Activated CD4-positive, alpha-beta T cell treated with anti-CD3 and anti-CD28 coated beads, Interleukin-10, Interleukin-2, amounts not matched to agents 100 ng/mL and 50 ng/mL, durations not matched to agents 16 hours and 8 hours (primary cell): ENCODE data around the gene TMEM215.
"Not testable (repeated sequence)": the region's sequence is repeated elsewhere in the genome, so short reads cannot be mapped to it uniquely, and the experiment has no call there.

Experiments used
- DNase-seq: peaks from one replicate; pipeline ENCODE4 v3.0.0-alpha.2; 2020

Gene TMEM215, protein sequence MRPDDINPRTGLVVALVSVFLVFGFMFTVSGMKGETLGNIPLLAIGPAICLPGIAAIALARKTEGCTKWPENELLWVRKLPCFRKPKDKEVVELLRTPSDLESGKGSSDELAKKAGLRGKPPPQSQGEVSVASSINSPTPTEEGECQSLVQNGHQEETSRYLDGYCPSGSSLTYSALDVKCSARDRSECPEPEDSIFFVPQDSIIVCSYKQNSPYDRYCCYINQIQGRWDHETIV

DNA sequence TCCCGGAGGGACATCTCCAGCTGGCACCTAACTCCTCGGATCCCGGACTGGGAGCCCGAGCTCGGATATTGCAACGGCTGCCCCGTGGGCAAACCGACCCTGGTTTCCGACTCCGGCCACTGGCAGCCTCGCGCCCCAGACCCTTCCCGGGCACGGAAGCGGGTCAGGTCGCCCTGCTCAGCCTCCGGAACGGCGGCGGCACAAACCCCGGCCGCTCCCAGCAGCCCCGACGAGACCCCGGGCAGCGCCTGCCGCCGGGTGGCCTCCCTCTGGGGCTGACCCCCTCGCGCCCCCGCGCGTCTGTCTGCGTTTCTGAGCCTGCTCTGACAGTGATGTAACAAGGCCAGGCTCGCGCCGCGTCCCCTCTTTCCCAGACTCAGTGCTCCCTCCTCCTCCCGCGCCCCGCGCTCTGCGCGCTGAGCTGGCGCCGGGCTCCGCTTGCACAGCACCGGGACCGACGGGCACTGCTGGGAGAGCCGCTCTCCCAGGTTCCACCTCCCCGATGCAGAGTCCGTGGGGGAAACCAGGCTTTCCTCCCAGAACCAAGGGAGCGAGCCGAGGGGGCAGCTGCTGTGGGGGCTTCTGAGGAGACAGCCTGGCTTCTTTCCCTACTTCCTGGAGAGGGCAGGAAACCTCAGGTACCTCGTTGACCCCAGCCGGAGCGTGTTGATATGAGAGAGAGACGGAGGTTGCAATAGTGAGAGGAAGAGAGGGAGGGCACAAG lies at the start of gene TMEM215:
Gene TMEM215 (plus strand): TSS at position 373 of the 724 bp plus-strand sequence. CDS start 644 bp downstream, outside the sequence.
- DNase-seq = no peak

- no peak for DNase-seq
These were observed 47.9 kb upstream of the TMEM215 start for GRCh38 chr9:32735476-32735875.

DNA sequence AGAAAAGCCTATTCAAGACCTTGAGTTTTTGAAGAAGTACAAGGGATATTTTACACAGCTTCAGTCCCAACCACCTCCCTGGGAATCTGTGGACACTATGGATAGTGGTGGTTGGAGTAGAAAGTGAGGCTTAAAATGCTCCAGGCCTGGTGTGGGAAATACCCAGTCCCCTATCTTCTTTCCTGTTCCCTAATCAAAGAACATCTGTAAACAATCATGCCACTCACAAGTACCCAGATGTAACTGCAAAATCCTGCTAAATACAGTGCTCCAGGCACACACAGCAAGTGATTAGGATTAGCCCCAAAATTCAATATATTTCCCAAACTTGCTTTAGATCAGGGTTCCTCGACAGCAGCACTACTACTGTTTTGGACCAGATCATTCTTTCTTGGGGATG lies 46.0 kb upstream of the TMEM215 start:
- no peak for DNase-seq

- DNase-seq = peak; percentile 7
These were observed 44.7 kb upstream of the TMEM215 start for GRCh38 chr9:32738501-32739172.

- DNase-seq = no peak
These were observed 41.6 kb upstream of the TMEM215 start for GRCh38 chr9:32741706-32742105.

DNA sequence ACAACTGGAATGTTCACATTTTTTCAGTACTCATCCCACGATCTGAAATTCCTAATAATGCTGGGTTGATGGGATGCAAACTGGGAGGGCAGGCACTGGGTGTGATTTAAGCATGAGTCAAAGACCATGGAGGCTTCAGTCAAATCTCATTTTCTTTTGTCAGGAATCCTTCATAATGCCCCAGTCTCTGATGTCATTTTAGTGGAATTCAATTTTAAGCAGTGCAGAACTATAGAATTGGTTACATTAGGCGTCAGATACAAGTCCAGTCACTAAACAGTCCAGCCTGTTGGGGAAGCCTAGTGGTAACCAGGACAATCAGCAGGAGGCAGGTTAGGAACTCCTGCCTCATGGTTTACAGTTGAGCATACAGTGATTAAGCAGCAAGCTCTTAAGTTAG lies 41.0 kb upstream of the TMEM215 start:
- no peak for DNase-seq

DNA sequence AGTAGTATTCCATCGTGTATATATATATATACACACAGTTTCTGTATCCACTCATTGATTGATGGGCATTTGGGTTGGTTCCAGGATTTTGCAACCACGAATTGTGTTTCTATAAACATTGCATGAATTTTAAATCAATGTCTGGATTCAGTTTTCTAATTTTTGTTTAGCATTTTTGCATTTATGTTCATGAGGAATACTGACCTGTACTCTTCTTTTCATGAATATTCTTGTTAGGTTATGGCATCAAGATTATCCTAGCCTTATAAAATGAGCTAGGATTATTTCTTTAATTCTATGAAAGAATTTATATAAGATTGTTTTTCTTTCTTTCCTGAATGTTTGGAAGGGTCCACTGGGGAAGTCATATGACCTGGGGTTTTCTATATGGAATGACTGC lies 35.3 kb upstream of the TMEM215 start:
- no peak for DNase-seq

- DNase-seq = no peak
These were observed 27.6 kb upstream of the TMEM215 start for GRCh38 chr9:32755730-32756129.

- no peak for DNase-seq
These were observed 19.2 kb upstream of the TMEM215 start for GRCh38 chr9:32764139-32764538.

- no peak for DNase-seq
These were observed 8.1 kb upstream of the TMEM215 start for GRCh38 chr9:32775283-32775682.

GRCh38 chr9:32776201-32776600 lies 7.1 kb upstream of the TMEM215 start:
- no peak for DNase-seq

DNA sequence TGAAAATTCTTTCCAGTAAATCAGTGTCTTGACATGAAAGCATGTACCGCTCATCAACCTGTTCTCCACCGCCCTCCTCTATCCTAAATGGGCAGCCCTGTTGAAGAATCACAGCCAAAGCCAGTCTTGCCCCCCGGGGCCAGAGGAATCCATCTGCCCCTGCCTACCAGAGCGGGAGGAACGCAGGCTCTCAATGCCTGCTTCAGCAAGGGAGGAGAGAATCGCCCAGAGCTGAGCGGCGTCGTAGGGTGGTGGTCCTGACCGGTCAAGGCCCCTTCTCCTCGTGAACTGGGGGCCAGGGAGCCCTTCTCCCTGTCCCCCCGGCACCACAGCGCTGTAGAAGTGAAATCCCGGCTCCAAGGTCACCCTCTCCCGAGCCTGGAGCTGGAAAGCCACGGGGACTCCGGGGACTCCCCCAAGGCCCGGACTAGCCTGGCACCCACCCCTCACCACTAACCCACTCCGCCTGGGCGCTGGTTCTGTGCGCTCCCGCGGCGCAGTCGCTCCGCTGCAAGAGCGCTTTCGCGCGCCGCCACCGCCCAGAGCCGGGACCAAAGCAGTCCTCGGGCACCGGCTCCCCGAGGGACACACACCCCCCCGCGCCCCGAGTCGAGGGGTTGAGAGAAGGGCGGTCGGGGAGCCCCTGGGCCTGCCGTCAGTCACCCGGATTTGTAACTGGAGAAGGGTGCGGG lies 718 bp upstream of the TMEM215 start:
- DNase-seq = no peak

DNA sequence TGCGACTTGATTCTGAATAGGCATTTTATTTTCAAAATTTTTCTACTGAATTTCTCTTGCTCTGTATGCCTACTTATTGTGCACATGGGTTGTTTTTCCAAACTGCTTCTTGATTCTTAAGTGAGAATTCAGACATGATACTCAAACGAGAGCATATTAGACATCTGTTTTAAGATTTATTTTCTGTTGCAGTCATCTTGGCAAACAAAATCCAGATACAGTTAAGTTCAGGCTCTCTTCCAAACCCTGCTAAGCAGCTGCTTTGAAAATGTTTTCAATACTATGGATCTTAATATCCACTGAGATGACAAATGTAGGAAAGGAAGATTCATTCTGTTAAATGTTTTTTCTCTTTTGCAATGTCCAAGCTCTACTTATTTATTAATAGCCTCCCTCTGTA lies 4.5 kb downstream of the TMEM215 start:
- no peak for DNase-seq

DNA sequence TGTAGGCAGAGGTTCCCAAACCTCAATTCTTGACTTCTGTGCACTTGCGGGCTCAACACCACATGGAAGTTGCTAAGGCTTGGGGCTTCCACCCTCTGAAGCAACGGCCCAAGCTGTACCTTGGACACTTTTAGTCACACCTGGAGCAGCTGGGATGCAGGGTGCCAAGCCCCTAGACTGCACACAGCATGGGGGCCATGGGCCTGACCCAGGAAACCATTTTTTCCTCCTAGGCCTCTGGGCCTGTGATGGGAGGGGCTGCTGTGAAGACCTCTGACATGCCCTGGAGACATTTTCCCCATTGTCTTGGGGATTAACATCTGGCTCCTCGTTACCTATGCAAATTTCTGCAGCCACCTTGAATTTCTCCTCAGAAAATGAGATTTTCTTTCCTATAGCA lies 12.7 kb downstream of the TMEM215 start:
- DNase-seq = not testable (repeated sequence)

DNA sequence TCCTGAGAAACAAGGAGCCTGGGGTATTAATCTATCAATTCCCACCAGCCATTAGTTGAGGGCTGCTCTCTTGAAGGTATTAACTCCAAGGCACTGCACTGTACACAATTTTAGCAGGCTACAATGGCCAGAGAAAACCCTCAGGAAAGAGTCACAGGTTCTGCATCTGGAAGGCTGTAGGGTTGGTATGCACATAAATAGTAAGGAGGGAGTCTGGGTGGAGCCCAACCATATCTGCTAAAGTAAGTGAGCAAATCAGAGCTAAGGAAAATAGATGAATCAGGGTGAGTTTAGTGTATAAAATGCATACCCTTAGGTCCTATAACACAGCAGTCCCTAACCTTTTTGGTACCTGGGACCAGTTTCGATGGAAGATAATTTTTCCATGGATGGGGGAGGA lies 18.2 kb downstream of the TMEM215 start:
- DNase-seq = no peak

DNA sequence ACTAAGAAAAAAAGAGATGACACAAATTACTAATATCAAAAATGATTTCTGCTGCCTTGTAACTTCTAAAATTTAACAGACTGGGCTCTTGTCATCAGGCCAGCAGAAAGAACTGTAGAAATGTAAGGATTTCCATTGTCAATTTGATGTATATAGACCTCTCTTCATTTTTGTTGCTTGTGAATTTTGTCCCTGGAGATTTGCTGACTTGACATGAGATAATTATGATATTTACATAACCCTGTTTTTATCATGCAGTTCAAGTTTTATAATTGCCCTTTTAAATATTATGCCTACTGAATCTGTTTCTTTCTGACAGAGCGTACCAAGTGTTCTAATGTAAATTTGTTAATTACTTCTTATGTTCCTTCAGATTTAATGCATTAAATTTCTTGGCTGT lies 23.9 kb downstream of the TMEM215 start:
- no peak for DNase-seq

GRCh38 chr9:32811246-32811645 lies 27.9 kb downstream of the TMEM215 start:
- DNase-seq = no peak

GRCh38 chr9:32820322-32820721 lies 37.0 kb downstream of the TMEM215 start:
- DNase-seq = no peak

GRCh38 chr9:32823101-32823500 lies 39.8 kb downstream of the TMEM215 start:
- no peak for DNase-seq

- DNase-seq = no peak
These were observed 40.2 kb downstream of the TMEM215 start for GRCh38 chr9:32823551-32823950.

- DNase-seq = no peak
These were observed 41.9 kb downstream of the TMEM215 start for GRCh38 chr9:32825203-32825602.

- no peak for DNase-seq
These were observed 45.5 kb downstream of the TMEM215 start for GRCh38 chr9:32828861-32829260.

DNA sequence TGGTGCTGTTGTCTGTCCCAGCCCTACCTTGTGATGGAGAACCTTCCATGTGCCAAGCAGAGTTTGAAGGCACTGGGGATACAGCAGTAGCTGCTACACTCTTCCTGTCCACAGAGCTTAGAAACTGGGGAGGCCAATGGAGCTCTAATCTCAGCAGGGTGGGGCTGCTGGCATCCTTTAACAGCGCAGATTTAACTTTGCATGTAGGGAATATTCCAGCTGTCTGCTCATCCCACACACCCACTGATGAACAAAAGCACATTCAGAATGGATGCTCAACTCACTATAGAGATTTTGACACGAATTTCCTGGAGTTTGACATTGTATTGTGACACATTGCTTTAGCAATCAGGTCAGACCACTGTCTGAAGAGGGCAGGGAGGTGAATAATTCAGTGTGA lies 49.0 kb downstream of the TMEM215 start:
- DNase-seq = no peak
